ENCODE data around the gene POC1A.
"Not testable (repeated sequence)": the region's sequence is repeated elsewhere in the genome, so short reads cannot be mapped to it uniquely, and the experiment has no call there.

POC1A gene

DNA sequence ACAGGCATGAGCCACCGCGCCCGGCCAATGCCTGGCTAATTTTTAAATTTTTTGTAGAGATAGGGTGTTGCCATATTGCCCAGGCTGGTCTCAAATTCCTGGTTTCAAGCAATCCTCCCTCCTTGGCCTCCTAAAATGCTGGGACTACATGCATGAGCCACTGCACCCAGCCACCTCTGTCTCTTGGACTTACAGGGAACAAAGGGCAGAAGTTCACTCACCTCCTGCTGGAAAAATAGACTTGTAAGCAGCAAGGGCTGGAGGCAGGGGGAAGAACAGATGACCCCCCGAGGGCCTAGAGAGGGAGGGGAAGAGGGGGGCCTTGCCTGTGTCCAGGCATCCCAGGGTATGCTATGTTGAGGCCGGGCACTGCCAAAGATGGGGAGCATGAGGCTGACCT lies 120.0 kb downstream of the POC1A start:
- no peak overlapping the region for H3K4me3 Mint-ChIP-seq
- no peaks in the 10 kb centered on the region for H3K36me3 Mint-ChIP-seq (ENCODE audit: low read depth)
- no peaks in the 10 kb centered on the region for H3K27me3 Mint-ChIP-seq (ENCODE audit: low read depth)
- H3K9me3 Mint-ChIP-seq: no peaks in the 10 kb centered on the region
- no peaks in the 10 kb centered on the region for H3K4me1 Mint-ChIP-seq (ENCODE audit: low read depth)
- no peak overlapping the region for H3K27ac Mint-ChIP-seq

DNA sequence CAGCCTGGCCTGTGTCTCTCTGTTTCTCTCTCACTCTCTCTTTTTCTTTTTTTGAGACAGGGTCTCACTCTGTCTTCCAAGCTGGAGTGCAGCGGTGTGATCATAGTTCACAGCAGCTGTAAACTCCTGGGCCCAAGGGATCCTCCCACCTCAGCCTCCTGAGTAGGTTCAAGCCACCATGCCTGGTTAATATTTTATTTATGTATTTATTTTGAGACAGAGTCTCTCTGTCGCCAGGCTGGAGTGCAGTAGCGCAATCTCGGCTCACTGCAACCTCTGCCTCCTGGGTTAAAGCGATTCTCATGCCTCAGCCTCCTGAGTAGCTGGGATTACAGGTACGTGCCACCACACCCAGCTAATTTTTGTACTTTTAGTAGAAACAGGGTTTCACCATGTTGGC lies 120.5 kb downstream of the POC1A start:
- not testable (repeated sequence) for H3K36me3 Mint-ChIP-seq (ENCODE audit: low read depth); H3K9me3 Mint-ChIP-seq; H3K4me3 Mint-ChIP-seq; H3K27me3 Mint-ChIP-seq (ENCODE audit: low read depth); H3K4me1 Mint-ChIP-seq (ENCODE audit: low read depth); H3K27ac Mint-ChIP-seq

DNA sequence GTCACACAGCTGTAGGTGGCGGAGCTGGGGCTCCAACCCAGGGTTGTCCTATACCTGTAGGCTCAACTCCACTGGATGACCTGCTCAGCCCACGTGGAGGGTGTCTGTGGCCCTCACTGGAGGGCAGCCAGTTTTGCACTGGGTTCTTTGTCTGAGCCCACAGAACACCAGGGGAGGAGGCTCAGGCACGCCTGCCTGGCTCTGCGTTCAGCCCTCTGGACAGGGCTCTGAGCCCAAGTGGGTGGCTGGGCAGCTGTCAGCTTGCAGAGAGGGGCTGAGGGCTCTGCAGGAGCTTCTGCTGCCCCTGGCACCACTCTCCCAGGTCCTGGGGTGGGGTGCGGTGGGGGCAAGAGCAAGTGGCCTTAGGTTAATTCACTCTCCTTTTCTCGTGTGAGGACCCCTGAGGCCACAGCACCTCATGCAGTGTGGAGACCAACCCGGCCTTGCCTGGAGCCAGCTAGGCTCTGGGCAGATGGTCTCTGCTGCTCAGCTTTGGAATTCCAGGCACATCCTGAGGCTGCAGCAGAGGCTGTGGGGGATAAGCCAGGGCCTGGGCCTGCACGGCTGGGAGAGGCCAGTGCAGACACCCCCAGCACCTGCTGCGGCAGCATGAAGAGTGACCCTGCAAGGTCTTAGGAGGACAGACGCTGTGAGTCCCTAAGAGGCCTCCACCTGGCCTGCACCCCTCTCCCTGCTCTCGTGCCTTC lies 121.4 kb downstream of the POC1A start:
- Mint-ChIP-seq H3K36me3 (ENCODE audit: low read depth) (no peaks in the 10 kb centered on the region), H3K9me3 (no peaks in the 10 kb centered on the region), H3K4me1 (ENCODE audit: low read depth) (no peaks in the 10 kb centered on the region), H3K4me3 (no peak overlapping the region), H3K27ac (no peak overlapping the region), H3K27me3 (ENCODE audit: low read depth) (no peaks in the 10 kb centered on the region)

DNA sequence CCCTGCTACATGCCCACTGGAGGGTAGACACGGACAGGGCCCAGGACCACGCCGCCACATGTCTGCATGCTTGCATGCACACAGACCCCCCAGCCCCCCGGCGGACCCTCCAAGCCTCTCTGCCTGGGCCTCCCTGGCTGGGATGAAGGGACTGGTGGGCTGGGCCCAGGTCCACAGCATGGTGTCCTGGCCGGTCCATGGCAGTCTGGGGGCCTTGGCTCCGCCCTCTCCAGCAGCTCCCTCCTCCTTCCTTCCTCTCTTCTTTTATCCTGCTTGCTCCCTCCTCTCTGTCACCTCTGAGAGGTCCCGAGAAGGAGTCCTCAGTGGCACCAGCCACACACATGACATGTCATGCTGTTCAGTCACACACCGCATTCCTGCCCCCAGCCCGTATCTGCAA lies 122.3 kb downstream of the POC1A start:
- Mint-ChIP-seq H3K4me1 (ENCODE audit: low read depth) (no peaks in the 10 kb centered on the region), H3K4me3 (no peak overlapping the region), H3K27ac (no peak overlapping the region), H3K27me3 (ENCODE audit: low read depth) (no peaks in the 10 kb centered on the region), H3K36me3 (ENCODE audit: low read depth) (no peaks in the 10 kb centered on the region), H3K9me3 (no peaks in the 10 kb centered on the region)

DNA sequence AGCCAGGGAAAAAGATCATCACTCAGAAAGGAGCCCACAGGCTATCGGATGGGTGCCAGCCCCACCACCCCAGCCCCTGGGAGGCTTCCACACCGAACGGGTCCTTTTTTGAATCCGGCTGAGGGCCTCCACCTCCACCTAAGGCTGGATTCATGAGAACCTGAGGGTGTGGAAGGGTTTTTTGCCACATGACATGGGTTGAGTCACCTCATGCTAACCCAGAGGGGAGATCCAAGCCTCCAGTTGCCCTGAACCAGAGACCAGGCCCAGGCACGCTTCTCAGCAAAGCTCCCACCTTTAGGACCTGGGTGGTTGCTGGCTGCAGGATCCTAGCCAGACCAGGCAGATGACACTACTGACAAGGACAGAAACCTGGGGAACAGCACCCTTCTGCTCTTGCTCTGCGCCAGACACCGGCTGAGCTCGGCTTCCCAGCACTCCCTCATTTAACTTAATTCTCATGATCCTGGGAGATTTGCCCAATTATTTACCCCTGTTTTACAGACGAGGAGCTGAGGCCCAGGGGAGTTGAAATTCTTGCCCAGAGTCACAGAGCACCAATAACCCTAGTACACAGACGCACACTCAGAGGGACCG lies 123.4 kb downstream of the POC1A start:
- Mint-ChIP-seq H3K27me3 (ENCODE audit: low read depth) (no peaks in the 10 kb centered on the region), H3K4me1 (ENCODE audit: low read depth) (no peaks in the 10 kb centered on the region), H3K4me3 (no peak overlapping the region), H3K36me3 (ENCODE audit: low read depth) (no peaks in the 10 kb centered on the region), H3K27ac (no peak overlapping the region), H3K9me3 (no peaks in the 10 kb centered on the region)

DNA sequence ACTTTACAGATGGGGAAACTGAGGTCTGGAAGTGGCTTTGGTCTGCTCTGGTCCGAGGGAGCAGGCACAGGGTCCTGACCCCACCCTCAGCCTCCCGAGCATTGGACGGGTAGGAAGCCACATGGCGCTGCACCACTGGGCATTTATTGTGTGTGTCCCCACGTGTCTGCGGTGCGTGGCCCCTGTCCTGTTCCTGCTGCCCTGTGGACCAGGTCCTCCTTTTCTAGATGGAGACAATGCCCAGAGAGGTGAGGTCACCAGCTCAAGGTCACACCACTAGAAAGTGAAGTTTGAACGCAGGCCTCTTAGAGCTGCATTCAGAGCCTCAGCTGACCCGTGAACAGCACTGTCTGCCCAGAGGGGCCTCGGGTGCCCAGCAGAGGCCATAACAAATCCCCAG lies 124.7 kb downstream of the POC1A start:
- Mint-ChIP-seq H3K4me3 (no peak overlapping the region), H3K27me3 (ENCODE audit: low read depth) (no peaks in the 10 kb centered on the region), H3K27ac (no peak overlapping the region), H3K4me1 (ENCODE audit: low read depth) (no peaks in the 10 kb centered on the region), H3K9me3 (no peaks in the 10 kb centered on the region), H3K36me3 (ENCODE audit: low read depth) (no peaks in the 10 kb centered on the region)

DNA sequence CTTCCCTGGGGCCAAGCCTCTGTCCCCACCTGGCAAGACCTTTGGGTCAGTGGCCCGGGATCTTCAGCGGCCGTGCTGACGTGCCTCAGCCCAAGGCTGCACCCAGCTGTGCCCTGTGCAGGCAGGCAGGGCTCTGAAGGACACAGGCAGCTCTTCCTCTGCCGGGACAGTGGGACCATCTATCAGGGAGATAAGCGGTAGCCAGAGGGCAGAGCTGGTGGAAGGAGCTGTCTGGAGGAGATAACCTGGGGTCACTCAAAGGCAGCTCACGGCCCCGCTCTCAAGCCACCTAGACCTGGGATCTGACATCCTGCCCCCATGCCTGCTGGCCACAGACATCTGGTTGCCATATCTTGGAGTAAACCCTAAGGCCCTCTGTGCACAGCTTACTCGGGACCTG lies 125.2 kb downstream of the POC1A start:
- peaks cover 2% of the 10 kb centered on the region for H3K4me1 Mint-ChIP-seq (ENCODE audit: low read depth)
- H3K27ac Mint-ChIP-seq: no peak overlapping the region
- H3K27me3 Mint-ChIP-seq (ENCODE audit: low read depth): no peaks in the 10 kb centered on the region
- no peaks in the 10 kb centered on the region for H3K9me3 Mint-ChIP-seq
- H3K4me3 Mint-ChIP-seq: no peak overlapping the region
- H3K36me3 Mint-ChIP-seq (ENCODE audit: low read depth): no peaks in the 10 kb centered on the region

DNA sequence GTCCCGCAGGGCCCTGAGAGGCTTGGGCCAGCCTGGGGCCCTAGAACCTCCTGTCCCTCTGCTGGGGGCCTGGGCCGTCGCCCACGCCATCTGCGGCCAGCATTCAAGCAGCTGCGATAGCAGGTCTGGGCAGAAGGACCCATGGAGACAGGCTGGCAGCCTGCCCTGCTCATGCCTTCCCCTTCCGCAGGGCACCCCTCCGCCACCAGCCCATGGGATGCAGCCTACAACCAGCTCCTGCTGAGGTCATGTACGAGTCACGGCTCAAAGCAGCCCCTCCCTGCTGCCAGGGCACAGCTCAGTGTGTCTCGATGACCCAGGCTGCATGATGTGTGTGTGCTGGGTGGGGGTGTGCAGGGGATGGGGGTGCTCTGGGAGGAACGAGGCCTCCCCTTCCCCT lies 125.7 kb downstream of the POC1A start:
- no peak overlapping the region for H3K27ac Mint-ChIP-seq
- no peaks in the 10 kb centered on the region for H3K36me3 Mint-ChIP-seq (ENCODE audit: low read depth)
- peaks cover 2% of the 10 kb centered on the region for H3K4me1 Mint-ChIP-seq (ENCODE audit: low read depth)
- no peak overlapping the region for H3K4me3 Mint-ChIP-seq
- H3K27me3 Mint-ChIP-seq (ENCODE audit: low read depth): no peaks in the 10 kb centered on the region
- no peaks in the 10 kb centered on the region for H3K9me3 Mint-ChIP-seq

DNA sequence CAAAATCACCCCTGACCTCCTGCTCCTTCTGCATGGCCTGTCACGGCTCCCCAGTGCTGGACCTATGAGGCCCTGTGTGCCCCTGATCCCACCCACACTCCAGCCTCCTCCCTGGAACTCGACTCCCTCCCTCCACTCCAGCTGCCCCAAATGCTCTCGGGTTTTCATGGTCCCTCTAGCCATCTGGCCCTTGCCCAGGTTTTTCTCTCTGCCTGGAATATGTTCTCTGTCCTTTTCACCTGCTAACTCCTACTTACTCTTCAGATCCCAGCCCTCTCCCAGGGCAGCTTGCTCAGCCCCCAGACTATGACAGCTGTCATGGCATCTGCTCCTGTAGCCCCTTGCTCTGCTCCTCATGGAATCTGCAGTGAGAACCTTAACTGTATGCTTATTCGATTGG lies 128.2 kb downstream of the POC1A start:
- H3K27ac Mint-ChIP-seq: no peak overlapping the region
- H3K9me3 Mint-ChIP-seq: no peaks in the 10 kb centered on the region
- H3K36me3 Mint-ChIP-seq (ENCODE audit: low read depth): no peaks in the 10 kb centered on the region
- H3K27me3 Mint-ChIP-seq (ENCODE audit: low read depth): no peaks in the 10 kb centered on the region
- H3K4me3 Mint-ChIP-seq: no peak overlapping the region
- H3K4me1 Mint-ChIP-seq (ENCODE audit: low read depth): peaks cover 2% of the 10 kb centered on the region

DNA sequence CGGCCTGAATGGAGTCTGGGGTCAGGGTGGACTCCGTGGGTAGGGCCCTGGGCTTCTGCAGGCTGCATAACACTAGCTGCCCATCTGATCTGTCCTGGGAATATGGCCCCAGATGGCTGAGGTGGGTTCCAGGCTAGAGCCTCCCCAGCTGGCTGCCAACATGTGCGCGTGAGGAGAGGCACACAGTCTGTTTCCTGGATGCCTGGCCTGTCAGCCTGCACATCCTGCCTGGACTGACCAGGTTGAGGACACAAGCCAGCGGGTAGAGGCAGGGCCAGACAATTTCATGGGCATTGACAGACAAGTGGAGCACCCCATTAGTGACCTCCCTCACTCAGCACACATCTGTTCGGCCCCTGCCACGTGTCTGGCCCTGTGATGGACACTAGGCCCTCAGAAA lies 128.8 kb downstream of the POC1A start:
- H3K4me1 Mint-ChIP-seq (ENCODE audit: low read depth): peaks cover 2% of the 10 kb centered on the region
- no peak overlapping the region for H3K4me3 Mint-ChIP-seq
- H3K27me3 Mint-ChIP-seq (ENCODE audit: low read depth): no peaks in the 10 kb centered on the region
- no peak overlapping the region for H3K27ac Mint-ChIP-seq
- no peaks in the 10 kb centered on the region for H3K36me3 Mint-ChIP-seq (ENCODE audit: low read depth)
- no peaks in the 10 kb centered on the region for H3K9me3 Mint-ChIP-seq
